Naive thymus-derived CD8-positive, alpha-beta T cell (primary cell): ENCODE measurements around the gene CLIP4. TPM values are rescaled to one million over a fixed set of nuclear protein-coding genes. Genes with fewer than 3 reads are reported as not detected.
"Not testable (repeated sequence)": the region's sequence is repeated elsewhere in the genome, so short reads cannot be mapped to it uniquely, and the experiment has no call there.

Source experiments
- ATAC-seq, 2 donors: fragments of 150-1000 bp; cut with Tn5 transposase in 1 of 2; sonication (Bioruptor Pico), chemical (Tn5 transposase) in 1 of 2; 1 replicate in 1 of 2; 2 replicates in 1 of 2; pipeline ENCODE4 v1.10.0; 2021; ENCODE audit warnings: mild to moderate bottlenecking in 2 of 2, moderate library complexity in 2 of 2
- POLR2A ChIA-PET: fragments of 350-600 bp; sonication (Branson Sonifier 250); formaldehyde crosslinking; loops from one replicate; lab custom pipeline; 2021; ENCODE audit warnings: antibody characterized with exemption; lab: Charles Lee
- DNase-seq, 10 donors: peaks; one replicate each; pipeline versions ENCODE4 v3.0.0 to v3.0.0-alpha.2; 2020 to 2022
- H3K27ac Mint-ChIP-seq, 10 donors: one replicate each; pipeline ENCODE4 v1.8.0; 2020 to 2022; ENCODE audit warnings: mild to moderate bottlenecking in 10 of 10, mixed read lengths in 10 of 10, moderate library complexity in 4 of 10, inconsistent platforms in 1 of 10
- H3K27me3 Mint-ChIP-seq, 5 donors: one replicate each; pipeline ENCODE4 v1.8.0; 2021 to 2022; ENCODE audit warnings: mixed read lengths in 5 of 5
- H3K36me3 Mint-ChIP-seq, 3 donors: one replicate each; pipeline ENCODE4 v1.8.0; 2020 to 2022; ENCODE audit warnings: mixed read lengths in 3 of 3, mild to moderate bottlenecking in 2 of 3, inconsistent platforms in 1 of 3
- H3K4me1 Mint-ChIP-seq, 4 donors: one replicate each; pipeline ENCODE4 v1.8.0; 2021 to 2022; ENCODE audit warnings: mixed read lengths in 4 of 4
- H3K4me3 Mint-ChIP-seq, 10 donors: one replicate each; pipeline ENCODE4 v1.8.0; 2020 to 2022; ENCODE audit warnings: mild to moderate bottlenecking in 10 of 10, mixed read lengths in 10 of 10, moderate library complexity in 6 of 10, inconsistent platforms in 1 of 10
- H3K9me3 Mint-ChIP-seq, 9 donors: one replicate each; pipeline ENCODE4 v1.8.0; 2020 to 2022; ENCODE audit warnings: mixed read lengths in 9 of 9, mild to moderate bottlenecking in 3 of 9, inconsistent platforms in 1 of 9, moderate library complexity in 1 of 9
- polyA plus RNA-seq, 3 donors: library from polyadenylated mRNA; unstranded; fragments of 300-500 nt; fragmentation: Illumina TruSeq; gene quantifications; one replicate each; pipeline ENCODE4 v1.2.3, GENCODE V29; 2021
- total RNA-seq, 8 experiments: library from RNA in 2 of 8; stranded (reverse) in 2 of 8; gene quantifications; one replicate each; pipeline ENCODE4 v1.2.3 and lab custom pipeline; 2021 to 2026

The CLIP4 gene
- total and polyA plus RNA-seq, 5 experiments from 2014 or later = 18.7 to 59.0 (median 20.6) TPM

DNA sequence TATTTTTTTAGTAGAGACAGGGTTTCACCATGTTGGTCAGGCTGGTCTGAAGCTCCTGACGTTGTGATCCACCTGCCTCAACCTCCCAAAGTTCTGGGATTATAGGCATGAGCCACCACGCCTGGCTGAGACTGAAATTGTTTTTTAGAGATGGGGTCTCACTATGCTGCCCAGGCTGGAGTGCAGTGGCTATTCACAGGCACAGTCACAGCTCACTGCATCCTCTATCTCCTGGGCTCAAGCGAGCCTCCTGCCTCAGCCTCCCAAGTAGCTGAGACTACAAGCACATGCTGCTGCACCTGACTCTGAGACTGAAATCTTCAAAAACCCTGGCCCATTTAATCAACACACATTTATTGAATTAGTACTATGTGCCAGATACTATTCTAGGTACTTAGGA, 7.7 kb upstream of the CLIP4 start:
- DNase-seq, POLR2A ChIA-PET, H3K4me3 Mint-ChIP-seq, H3K9me3 Mint-ChIP-seq, H3K36me3 Mint-ChIP-seq, H3K27ac Mint-ChIP-seq, H3K27me3 Mint-ChIP-seq, ATAC-seq, H3K4me1 Mint-ChIP-seq: not testable (repeated sequence)

DNA sequence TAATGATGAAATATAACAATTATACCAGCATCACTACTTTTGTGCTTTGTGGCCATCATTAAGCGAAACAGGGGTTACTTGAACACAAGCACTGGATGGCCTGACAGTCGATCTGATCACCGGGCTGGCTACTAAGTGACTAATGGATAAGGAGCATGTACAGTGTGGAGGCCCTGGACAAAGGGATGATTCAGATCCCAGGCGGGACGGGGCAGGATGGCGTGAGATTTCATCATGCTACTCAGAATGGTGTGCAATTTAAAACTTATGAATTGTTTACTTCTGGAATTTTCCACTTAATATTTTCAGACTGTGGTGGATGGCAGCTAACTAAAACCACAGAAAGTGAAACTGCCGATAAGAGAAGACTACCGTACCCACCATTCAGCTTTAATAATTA, 7.0 kb upstream of the CLIP4 start:
- H3K4me1 Mint-ChIP-seq = no peaks in the 10 kb centered on the region
- H3K36me3 Mint-ChIP-seq = no peaks in the 10 kb centered on the region
- POLR2A ChIA-PET = no interaction called here
- no peak overlapping the region for H3K4me3 Mint-ChIP-seq
- no peak for DNase-seq
- H3K9me3 Mint-ChIP-seq = no peaks in the 10 kb centered on the region
- peaks cover 0 to 2% (median 1%) of the 10 kb centered on the region in 5 donors for H3K27me3 Mint-ChIP-seq
- ATAC-seq = no peak
- H3K27ac Mint-ChIP-seq = no peak overlapping the region

DNA sequence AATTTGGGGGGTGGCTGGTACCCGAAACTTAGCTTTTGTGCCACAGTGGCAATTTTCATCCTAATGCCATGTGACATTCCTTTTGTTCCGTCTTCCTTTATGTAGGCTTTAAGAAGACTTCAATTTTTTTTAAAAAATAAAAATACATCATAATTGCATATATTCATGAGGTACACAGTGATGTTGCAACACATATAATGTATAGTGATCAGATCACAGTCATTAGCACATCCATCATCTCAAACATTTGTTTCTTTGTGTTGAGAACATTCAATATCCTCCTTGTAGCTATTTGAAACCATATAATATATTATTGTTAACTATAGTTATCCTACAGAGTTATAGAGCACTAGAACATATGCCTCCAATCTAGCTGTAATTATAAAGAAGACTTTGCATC, 6.0 kb upstream of the CLIP4 start:
- Mint-ChIP-seq H3K27me3 (peaks cover 0 to 2% (median 1%) of the 10 kb centered on the region in 5 donors), H3K36me3 (no peaks in the 10 kb centered on the region), H3K4me3 (no peak overlapping the region), H3K27ac (no peak overlapping the region), H3K4me1 (peaks cover 0 to 3% (median 2%) of the 10 kb centered on the region in 4 donors), H3K9me3 (no peaks in the 10 kb centered on the region)
- ATAC-seq (no peak), DNase-seq (no peak)
- POLR2A ChIA-PET = no interaction called here

DNA sequence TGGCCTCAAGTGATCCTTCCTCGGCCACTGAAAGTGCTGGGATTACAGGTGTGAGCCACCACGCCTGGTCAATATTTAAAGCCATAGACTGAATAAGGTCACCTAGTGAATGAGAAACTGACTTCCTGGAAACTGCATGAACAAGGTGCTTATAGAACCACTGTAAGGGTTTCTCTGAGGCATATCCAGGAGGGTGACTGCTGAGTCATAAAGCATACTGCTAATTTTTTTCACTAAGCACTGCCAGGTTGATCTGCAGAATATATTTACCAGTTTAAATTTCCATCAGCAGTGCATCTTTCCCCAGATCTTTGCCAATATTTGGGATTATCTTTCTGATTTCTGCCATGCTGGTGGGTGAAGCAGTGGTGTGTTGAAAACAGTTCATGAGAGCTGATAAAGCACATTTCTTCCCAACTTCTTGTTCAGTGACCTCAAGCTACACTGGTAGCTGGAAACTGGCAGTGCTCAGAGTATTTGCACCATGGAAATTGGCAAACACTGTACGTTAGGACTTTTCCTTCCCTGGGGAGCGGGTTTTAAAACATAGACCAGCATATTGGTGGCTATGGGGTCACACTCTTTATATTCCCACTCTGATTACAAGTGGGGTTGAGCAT, 4.2 kb upstream of the CLIP4 start:
- Mint-ChIP-seq H3K4me3 (no peak overlapping the region), H3K27me3 (peaks cover 0 to 2% (median 1%) of the 10 kb centered on the region in 5 donors), H3K36me3 (no peaks in the 10 kb centered on the region), H3K4me1 (peaks cover 5 to 9% (median 8%) of the 10 kb centered on the region in 4 donors), H3K9me3 (no peaks in the 10 kb centered on the region), H3K27ac (no peak overlapping the region)
- no peak for DNase-seq
- POLR2A ChIA-PET = no interaction called here
- ATAC-seq = no peak

DNA sequence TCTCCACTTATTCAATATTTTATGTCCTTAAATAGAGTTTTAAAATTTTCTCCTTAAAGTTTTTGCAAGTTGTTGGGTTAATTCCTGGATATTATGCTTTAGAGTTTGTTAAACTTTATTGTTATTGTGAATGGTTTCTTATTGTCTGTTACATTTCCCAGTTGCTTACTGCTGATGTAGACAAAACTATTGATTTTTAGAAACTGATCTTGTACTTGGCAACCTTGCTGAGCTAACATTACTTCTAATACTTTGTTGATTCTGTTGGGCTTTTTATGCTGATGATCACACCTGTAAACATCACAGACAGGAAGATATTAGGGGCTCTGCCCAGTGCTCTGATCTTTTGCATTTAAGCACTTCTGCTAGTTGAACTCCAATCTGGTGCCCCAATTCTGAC, 2.8 kb upstream of the CLIP4 start:
- DNase-seq (no peak), ATAC-seq (no peak)
- no peak overlapping the region for H3K4me3 Mint-ChIP-seq
- H3K27me3 Mint-ChIP-seq = peaks cover 0 to 2% (median 1%) of the 10 kb centered on the region in 5 donors
- no peaks in the 10 kb centered on the region for H3K36me3 Mint-ChIP-seq
- peaks cover 7 to 22% (median 21%) of the 10 kb centered on the region in 4 donors for H3K4me1 Mint-ChIP-seq
- POLR2A ChIA-PET = no interaction called here
- no peak overlapping the region for H3K27ac Mint-ChIP-seq
- H3K9me3 Mint-ChIP-seq = no peaks in the 10 kb centered on the region

DNA sequence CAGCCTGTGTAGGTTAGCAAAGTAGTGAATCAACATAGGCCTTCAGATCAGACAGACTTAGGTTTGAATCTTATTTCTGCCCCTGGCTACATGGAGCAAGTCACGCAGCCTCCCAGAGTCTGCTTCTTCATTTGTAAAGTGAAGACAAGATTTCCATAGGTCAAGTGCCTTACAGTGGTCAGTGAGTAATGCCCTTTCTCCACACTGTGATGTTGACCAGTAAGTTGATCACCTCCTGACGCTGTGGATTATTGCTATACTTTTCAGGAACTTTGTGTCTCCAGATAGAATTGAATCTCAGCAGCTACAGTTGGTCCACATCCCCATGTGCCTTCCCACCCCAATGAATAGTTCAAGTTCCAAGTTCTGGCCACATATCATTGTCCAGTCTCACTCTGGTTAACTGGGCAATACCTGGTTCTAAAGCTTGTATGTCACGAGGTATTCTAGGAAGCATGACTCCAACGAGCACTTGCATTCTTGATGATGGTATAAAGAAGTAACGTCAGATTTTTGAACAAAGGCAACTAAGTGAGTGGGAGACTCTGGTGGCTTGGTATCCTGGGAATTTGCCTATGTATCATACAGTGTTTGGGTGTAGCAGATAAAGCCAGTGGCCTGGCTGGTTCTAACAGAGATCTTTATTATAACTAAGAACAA, 2.1 kb upstream of the CLIP4 start:
- H3K9me3 Mint-ChIP-seq = no peaks in the 10 kb centered on the region
- DNase-seq (no peak), ATAC-seq (no peak)
- peaks cover 7 to 30% (median 29%) of the 10 kb centered on the region in 4 donors for H3K4me1 Mint-ChIP-seq
- no peaks in the 10 kb centered on the region for H3K36me3 Mint-ChIP-seq
- H3K27ac Mint-ChIP-seq = peak overlapping the region in 5 of 10 donors; percentile 43 to 99 (median 91)
- POLR2A ChIA-PET = interaction anchor here (1.9 kb wide), 1 partner anchor 243 kb away, joined by 5 read pairs; the partner anchor contains the start of gene TRMT61B
- H3K27me3 Mint-ChIP-seq = peaks cover 0 to 2% (median under 1%) of the 10 kb centered on the region in 5 donors
- peak overlapping the region in 6 of 10 donors; percentile 11 to 97 (median 48) for H3K4me3 Mint-ChIP-seq

DNA sequence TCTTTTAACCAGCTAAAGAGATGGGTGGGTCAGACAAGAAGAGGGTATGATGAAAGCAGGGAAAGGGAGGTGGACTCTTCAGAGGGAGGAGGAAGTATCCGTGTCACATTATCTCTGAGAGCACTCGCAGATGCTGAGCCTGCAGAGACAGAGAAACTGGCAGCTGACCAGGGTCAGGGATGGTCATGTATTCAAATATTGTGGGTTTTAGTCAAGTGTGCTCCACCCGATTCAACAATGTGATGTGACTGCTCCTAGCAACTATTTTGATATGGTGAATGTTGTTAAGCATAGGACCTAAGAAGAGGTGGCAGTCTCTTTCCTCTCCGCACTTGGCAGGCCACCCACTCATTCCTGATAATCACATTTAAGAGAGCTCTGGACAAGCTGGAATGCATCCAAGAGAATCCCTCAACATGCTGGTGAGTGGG, 1.3 kb upstream of the CLIP4 start:
- no peak for DNase-seq
- Mint-ChIP-seq H3K4me1 (peaks cover 7 to 36% (median 34%) of the 10 kb centered on the region in 4 donors), H3K4me3 (peak overlapping the region; percentile 89 to 98 (median 93)), H3K27ac (peak overlapping the region; percentile 91 to 99 (median 98)), H3K36me3 (no peaks in the 10 kb centered on the region), H3K27me3 (peaks cover 0 to 2% (median 0%) of the 10 kb centered on the region in 5 donors), H3K9me3 (no peaks in the 10 kb centered on the region)
- POLR2A ChIA-PET = interaction anchor here (1.9 to 4.6 kb wide), 2 partner anchors 102 to 244 kb away, joined by 5 to 62 read pairs; partner anchors contain the start of gene TRMT61B
- ATAC-seq = no peak

DNA sequence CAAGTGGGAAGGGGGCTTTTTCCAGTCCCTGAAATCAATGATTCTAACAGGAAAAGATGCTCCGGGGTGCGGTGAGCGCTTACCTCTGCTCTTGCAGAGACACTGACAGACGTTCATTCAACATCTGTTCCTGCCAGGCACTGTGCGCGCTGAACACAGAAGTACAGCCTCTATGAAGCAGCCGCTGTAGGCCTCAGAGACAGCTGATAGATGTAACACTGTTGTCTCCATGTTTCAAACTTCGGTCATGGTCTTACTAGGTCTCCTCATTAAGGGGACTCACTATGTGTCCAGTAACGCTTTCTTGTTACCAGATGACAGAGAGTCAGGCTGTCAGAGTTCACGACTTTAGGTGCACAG, 649 bp upstream of the CLIP4 start:
- Mint-ChIP-seq H3K36me3 (no peaks in the 10 kb centered on the region), H3K27ac (peak overlapping the region; percentile 91 to 99 (median 98)), H3K4me1 (peaks cover 8 to 42% (median 41%) of the 10 kb centered on the region in 4 donors), H3K9me3 (no peaks in the 10 kb centered on the region), H3K27me3 (peaks cover 0 to under 1% (median 0%) of the 10 kb centered on the region in 5 donors), H3K4me3 (peak overlapping the region; percentile 89 to 98 (median 93))
- POLR2A ChIA-PET = interaction anchor here (0.6 to 4.6 kb wide), 3 partner anchors 102 to 1150 kb away, joined by 3 to 62 read pairs (median 5); partner anchors contain the start of gene TRMT61B
- peak in 3 of 10 donors; percentile 3 to 10 (median 8) for DNase-seq
- no peak for ATAC-seq

DNA sequence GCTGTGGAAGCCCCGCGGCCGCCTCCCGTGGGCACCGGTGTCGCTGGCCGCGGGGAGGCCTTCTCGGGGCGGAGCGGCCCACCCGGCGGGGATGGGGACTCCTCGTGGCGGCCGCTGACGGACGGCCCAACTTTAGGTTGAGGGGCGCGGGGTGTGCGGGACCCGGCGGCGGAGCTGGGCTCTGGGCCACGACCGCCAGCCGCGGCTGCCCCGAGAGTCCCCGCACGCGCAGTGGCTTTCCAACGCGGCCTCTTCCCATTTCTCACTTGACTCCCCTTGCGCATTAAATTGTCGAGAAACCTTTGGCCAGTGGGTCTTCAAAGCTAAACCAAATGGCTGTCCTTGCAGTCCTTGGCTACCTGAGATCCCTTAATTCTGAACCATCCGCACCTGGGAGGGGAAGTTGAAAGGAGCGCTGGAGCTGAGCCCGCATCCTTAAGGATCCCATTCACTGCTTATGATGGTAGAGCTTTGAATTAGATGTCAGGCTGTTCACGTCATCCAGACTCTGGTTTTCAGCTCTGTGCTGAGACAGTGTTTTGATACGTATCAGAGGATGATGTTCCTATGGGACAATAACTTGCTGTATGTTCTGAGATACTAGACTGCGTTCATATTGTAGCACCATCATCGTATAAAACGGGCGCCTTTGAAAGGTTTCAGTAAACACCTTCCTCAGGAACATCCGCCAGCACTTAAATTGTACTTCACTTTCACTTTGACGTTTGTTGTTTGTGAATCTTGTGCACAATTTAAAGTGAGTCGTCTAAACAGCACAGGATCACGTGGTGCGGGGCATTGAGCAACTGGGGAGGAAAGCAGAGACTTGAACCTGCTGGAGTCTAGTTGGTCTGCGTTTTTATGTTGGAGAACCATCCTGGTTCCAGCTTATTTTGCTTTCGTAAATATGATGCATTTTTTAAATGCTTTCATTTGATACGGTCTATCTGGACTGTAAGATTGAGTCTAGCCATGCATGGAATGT, 874 bp downstream of the CLIP4 start:
- H3K4me1 Mint-ChIP-seq = peaks cover 10 to 58% (median 55%) of the 10 kb centered on the region in 4 donors
- no peaks in the 10 kb centered on the region for H3K36me3 Mint-ChIP-seq
- peak overlapping the region; percentile 84 to 98 (median 92) for H3K4me3 Mint-ChIP-seq
- H3K27me3 Mint-ChIP-seq = no peaks in the 10 kb centered on the region
- peak overlapping the region; percentile 93 to 99 (median 98) for H3K27ac Mint-ChIP-seq
- no peaks in the 10 kb centered on the region for H3K9me3 Mint-ChIP-seq
- peak; percentile 43 to 79 (median 62) for DNase-seq
- peak; percentile 46 to 63 for ATAC-seq
- POLR2A ChIA-PET = interaction anchor here (0.6 to 4.6 kb wide), 9 partner anchors 9 to 1452 kb away, joined by 3 to 62 read pairs (median 4); partner anchors contain the start of genes SLC4A1AP, SUPT7L, TRMT61B and WDR43

DNA sequence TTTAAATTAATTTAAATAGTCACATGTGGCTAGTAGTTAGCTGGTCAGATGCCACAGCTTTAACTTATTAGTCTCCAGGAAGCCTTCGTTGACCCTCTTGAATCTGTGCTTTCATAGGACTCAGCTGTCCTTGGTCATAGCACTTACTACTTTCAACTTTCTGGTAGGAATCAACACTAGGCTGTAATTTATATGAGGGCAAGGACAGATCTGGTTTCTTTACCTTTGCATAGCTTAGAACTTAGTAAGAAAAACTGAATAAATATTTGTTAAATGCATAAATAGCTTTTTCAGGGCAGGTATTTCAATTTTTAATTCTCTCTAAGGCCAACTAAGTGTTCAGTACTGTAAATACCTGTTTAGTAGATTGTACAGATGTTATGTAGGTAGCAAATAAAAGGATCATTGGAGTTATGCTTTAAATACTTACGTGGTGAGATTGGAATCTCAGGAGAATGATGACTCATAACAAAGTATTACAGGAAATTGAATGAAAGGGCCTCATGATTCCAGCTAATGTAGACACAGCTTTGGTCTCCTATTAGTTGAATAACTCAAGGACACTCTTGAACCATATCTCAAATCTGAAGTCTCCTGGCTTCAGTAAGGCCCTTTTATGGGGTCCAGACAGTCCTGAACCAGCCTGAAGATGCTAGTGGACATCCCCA, 2.6 kb downstream of the CLIP4 start:
- DNase-seq (no peak), ATAC-seq (no peak)
- no peaks in the 10 kb centered on the region for H3K27me3 Mint-ChIP-seq
- peak overlapping the region; percentile 8 to 91 (median 58) for H3K4me3 Mint-ChIP-seq
- peaks cover 11 to 63% (median 58%) of the 10 kb centered on the region in 4 donors for H3K4me1 Mint-ChIP-seq
- H3K36me3 Mint-ChIP-seq = peaks cover 7 to 15% (median 15%) of the 10 kb centered on the region in 3 donors
- peak overlapping the region; percentile 27 to 99 (median 80) for H3K27ac Mint-ChIP-seq
- POLR2A ChIA-PET = interaction anchor here (0.7 to 4.6 kb wide), 3 partner anchors 11 to 1222 kb away, joined by 4 to 62 read pairs (median 5); no protein-coding TSS in a partner anchor
- peaks cover 0 to under 1% (median 0%) of the 10 kb centered on the region in 9 donors for H3K9me3 Mint-ChIP-seq

DNA sequence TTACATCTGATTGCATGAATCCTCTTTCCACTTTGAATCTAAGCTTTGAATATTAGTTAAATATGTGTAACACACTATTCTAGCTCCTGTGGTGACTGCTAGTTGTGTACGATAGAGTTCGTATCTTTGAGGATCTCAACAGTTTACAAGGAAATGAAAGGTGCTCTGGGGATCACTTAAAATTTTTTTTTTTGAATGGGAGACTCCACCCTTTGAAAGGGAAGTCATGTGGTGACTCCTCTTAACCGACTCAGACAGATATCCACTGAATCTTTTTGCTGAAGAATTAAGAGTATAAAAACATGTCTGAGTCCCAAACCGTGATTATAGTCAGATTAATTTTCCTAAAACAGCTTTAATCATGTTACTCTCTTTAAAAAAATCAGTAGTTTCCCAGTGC, 4.0 kb downstream of the CLIP4 start:
- H3K4me1 Mint-ChIP-seq = peaks cover 13 to 70% (median 59%) of the 10 kb centered on the region in 4 donors

More for the DNA sequence above, 4.0 kb downstream of the CLIP4 start:
- ATAC-seq (no peak), DNase-seq (peak in 1 of 10 donors; percentile 7)
- peak overlapping the region in 5 of 10 donors; percentile 21 to 66 (median 57) for H3K27ac Mint-ChIP-seq
- peak overlapping the region in 6 of 10 donors; percentile 7 to 38 (median 20) for H3K4me3 Mint-ChIP-seq
- H3K27me3 Mint-ChIP-seq = no peaks in the 10 kb centered on the region
- peaks cover 4 to 12% (median 8%) of the 10 kb centered on the region in 9 donors for H3K9me3 Mint-ChIP-seq
- peaks cover 20 to 28% (median 28%) of the 10 kb centered on the region in 3 donors for H3K36me3 Mint-ChIP-seq
- POLR2A ChIA-PET = interaction anchor here (0.6 to 1.7 kb wide), 2 partner anchors 10 to 480 kb away, joined by 3 to 4 read pairs; no protein-coding TSS in a partner anchor
